ENCODE results near the gene NCK2.

NCK2 gene

DNA sequence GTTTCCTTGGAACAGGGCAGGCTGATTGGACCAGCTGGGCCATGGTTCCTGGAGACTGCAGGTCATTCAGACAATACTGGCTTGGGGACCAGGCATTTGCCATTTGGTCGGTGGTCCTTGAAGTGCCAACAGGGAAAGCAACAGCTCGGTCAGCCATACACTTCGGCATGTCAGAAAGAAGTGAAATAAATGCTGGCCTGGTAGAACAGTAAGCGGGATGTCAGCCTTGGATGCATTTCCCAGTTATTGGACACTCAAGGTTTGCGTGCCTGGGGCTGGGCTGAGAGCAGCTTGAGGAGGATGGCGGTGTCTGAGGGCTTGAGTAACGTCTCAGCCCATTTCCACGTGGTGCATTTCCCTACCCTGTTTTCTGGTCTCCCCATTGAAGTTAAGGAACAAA lies 75.4 kb downstream of the NCK2 start:
- no peak for DNase-seq

DNA sequence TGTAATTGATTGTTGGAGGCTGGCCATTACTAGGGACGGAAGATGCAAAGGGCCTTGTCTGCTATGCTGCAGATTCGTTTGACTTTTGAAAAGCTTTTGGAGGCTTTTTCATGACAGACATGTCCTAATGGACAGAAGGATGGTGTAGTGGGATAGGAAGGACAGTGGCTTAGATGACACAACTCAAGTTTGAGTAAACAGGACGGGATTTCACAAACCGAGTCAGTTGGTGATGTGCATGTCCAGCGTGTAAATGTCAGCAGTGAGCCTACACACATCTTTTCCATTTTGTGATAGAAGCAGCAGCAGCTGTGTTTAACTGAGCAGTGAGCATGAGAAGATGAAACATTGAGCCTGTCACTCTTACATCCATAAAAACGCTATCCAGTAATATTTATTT lies 76.0 kb downstream of the NCK2 start:
- DNase-seq = no peak

DNA sequence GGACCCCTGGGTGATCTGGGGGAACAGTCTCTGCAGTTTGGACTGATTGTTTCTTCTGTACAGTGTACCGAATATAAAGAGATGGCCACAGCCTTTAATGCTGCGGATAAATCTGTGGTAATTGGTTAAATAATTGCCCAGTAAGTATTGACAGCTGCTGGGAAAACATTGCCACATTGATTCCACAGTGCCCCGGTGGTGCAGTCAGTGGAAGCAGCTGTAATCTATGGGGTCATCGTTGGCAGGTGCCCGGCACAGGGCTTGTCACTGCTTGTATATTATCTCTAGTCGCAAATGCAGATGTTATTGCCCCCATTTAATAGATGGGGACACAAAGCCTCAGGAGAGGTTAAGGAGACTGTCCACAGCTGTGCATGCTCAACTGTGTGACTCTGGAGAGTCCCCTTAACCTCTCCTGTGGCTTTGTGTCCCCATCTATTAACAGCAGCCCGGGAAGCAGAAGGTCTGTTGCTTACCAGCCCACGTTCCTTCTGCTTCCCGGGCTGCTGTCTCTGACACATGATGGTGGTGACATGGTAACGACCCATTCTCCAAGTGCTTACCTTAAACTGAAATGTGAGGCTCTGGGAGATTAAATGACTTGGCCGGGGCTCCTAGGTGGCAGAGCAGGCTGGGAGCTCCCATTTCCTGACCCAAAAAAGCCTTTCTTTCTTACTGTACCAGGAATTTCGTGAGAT lies 76.9 kb downstream of the NCK2 start:
- DNase-seq = no peak

DNA sequence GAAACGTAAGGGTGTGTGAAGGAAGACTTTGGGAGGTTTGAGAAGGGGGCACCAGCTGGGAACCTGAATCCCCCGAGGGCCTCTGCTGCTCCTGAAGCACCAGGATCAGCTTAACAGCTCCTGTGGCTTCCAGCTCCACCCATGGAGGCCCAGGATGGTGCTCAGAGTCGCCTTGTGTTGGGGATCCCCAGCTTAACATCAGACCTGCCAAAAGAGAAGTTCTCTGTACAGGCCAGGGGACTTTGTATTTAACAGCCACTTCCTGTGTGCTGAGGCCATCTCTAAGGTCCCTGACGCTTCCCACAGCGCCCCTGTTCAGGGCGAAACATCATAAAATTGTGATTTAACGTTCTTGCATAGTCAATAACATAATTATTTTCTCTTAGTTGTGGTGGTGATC lies 77.5 kb downstream of the NCK2 start:
- no peak for DNase-seq

DNA sequence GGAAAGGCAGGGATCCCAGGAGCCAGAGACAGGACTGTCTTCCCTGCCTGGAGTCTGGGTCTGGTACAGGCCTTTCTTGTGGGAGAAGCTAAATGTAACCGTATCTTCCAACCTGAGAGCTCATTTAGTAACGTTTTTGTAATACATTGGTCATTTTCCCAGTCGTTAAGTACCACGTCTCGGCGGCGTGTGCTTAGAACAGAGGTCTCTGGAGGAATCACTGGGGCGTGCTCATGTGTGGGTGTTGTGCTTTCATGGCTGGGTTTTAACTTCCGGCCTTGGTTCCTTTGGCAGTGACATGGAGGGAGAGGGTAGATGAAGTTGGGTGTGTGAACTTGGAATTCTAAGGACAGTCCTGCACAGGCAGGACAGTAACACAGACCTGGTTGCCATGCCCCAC lies 79.7 kb downstream of the NCK2 start:
- DNase-seq = no peak

DNA sequence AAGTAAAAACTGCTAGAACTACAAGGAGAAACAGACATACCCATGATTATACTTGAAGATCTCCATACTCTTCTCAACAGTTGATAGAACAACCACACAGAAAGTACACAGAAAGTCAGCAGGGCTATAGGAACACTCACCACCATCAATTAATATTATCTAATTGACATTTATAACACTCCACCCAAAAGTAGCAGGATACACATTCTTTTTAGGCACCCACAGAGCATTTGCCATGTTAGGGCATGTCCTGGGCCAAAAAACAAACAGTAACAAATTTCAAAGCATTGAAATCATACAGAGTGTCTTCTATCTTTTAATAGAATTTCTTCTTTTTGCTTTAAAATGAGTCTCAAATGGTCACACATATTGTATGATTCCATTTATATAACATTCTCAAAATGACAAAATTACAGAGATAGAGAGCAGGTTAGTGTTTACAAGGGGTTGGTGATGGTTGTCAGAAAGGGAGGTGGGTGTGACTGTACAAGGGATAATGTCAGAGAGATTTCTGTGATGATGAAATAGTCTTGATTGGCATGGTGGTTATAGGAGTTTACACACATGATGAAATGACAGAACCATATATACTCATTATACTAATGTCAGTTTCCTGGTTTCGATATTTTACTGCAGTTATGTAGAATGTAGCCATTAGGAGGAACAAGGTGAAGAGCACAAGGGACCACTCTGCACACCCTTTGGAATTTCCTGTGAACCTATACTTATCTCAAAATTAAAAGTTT lies 82.8 kb downstream of the NCK2 start:
- DNase-seq = no peak

DNA sequence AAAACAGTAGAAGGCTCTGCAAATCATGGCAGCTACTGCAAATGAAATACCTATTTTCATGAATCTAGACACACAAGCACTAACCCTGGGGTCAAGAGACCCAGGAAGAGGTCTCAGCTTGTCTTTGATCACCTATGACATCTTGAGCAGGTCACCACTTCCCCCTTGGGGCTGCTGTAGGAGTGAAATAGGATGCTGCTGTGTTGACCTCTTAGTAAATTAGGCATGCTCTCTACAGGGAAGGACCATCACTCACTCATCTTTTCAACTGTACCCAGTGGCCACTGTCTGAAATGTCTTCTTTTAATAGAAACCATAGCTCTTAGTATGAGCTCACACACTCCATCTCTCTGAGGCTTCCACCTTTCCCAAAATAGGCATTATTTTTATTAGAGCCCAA lies 83.8 kb downstream of the NCK2 start:
- DNase-seq = no peak

DNA sequence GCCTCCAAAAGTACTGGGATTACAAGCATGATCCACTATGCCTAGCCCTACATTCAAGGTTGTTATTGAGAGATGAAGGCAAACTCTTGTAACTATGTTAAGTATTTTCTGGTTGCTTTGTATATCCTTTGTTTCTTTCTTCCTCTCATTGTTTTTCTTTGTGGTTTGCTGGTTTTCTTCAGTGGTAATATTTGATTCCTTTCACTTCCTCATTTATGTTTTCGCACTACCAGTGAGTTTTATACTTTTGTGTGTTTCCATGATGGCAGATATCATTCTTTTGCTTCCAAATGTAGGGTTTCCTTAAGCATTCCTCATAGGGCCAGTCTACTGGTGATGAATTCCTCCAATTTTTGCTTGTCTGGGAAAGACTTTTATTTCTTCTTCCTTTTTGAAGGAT lies 90.2 kb downstream of the NCK2 start:
- DNase-seq = no peak

DNA sequence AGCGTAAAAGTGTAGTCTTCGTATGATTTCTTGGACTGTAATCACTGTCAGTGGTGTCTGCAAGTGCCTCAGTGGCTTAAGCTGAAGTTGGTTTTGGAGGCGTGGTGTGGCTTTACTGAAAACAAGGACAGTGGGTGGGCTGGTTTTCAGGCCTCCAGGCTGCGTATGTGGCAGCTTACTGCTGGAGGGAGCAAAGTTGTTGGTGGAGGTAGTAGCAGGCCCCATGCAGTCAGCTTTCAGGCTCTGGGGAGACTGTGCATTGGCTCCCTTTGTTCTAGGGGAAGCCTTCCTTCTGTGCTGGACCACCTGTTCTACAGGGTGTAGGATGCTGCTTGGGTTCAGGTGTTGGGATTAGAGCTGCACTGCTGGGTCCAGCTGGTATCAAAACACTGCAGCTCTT lies 91.6 kb downstream of the NCK2 start:
- DNase-seq = no peak

DNA sequence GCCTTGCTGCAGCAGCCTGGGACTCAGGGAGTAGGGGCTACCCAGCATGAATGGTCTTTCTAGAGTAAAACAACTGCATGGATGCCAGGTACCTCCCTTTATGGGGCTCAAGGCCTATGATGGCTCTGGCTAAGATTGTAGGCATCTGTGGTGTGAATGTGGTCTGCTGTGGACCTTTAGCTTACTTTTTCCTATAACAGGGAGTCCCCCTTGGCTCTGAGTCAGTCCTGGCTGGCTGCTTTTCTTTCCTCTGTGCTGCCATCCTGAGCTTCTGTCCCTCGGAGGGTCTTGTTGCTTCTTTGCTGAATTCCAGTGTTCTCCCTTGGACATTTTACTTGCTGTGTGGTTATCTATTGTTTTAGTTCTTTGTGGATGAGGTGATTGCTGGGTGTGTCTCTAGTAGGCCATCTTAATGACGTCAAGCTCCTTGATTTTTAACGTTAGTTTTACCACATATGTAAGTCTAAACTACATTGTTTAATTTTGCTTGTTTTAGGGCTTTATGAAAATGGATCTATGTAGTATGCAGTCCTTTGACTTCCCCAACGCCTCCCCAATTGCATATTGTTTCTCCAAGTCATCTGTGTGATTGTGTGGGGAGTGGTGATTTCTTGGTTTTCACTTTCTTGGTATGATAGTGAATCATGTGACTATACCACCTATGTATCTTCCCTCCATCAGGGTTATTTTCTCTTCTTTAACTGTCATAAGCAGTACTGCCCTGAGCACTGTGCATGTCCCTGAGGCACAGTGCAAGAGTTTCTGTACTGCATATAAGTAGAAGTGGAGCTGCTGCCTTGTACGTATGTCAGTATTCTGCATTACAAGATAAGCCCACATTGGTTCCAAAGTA lies 92.4 kb downstream of the NCK2 start:
- no peak for DNase-seq

DNA sequence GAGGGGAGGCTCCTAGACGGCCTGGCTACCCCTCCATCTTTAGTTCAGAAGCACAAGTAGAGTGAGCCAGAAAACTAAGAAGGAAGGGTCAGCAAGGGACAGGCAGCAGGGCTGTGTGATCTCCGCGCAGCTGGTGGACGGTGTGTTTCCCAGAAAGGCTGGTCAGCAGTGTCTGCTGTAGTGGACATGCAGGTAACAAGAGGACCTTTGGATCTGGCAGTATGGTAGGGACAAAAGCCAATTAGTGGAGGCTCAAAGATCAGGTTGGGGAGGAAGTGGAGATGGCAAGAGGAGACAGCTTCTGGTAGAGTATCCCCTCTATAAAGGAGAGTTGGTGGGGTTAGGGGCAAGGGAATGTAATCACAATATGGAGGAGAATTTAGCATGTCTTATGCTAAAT lies 95.1 kb downstream of the NCK2 start:
- DNase-seq = no peak

DNA sequence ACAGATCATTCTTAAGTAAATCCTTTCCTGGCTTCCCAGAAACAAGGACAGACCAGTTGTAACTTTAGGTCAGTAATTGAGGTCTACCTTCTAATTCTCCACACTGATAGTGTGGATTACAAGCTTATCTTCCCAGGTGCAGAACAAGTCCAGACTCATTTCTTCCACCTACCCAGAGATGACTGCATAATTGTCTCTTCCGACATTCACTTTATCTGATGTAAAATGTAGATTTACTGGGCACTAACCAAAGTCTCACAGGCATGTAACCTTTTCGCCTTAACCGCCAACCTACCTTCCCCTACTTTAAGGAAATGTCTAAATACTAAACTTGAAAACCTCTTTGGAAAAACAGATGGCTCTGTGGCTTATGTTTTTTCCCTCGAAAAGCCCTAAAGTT lies 96.2 kb downstream of the NCK2 start:
- no peak for DNase-seq

DNA sequence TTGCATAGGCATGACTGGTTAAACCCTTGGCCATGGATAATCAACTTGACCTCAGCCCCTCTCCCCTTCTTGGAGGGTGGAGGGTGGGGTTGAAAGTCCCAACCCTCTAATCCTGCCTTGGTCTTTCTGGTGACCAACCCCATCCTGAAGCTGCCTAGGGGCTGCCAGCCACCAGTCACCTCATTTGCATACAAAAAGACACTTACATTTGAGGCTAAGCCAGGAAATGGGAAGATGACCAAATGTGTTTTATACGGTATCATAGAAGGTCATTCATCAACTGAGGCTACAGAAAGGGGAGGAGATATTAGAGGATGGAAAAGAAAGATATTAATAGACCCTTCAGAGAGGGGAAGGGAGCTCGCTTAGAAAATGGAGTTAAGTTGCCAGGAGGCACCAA lies 96.8 kb downstream of the NCK2 start:
- no peak for DNase-seq

DNA sequence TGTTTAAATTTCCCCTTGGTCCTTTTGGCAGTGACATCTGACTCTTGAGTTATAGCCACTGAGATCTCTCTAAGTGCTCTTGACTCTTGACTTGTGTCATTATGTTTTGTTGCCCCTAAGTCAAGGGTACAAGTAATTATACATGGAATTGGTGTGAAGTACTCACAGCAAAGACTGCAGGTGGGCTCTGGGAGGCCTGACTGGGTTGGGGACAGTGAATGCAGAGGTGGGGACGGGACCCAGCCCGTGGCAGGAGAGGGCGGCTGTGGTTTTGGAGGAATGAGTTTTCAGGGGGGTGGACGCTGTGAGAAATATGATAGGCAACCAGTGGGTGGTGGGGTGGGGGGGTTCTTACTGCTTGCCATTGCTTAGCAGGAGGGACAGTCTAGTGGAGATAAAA lies 97.8 kb downstream of the NCK2 start:
- DNase-seq = no peak

DNA sequence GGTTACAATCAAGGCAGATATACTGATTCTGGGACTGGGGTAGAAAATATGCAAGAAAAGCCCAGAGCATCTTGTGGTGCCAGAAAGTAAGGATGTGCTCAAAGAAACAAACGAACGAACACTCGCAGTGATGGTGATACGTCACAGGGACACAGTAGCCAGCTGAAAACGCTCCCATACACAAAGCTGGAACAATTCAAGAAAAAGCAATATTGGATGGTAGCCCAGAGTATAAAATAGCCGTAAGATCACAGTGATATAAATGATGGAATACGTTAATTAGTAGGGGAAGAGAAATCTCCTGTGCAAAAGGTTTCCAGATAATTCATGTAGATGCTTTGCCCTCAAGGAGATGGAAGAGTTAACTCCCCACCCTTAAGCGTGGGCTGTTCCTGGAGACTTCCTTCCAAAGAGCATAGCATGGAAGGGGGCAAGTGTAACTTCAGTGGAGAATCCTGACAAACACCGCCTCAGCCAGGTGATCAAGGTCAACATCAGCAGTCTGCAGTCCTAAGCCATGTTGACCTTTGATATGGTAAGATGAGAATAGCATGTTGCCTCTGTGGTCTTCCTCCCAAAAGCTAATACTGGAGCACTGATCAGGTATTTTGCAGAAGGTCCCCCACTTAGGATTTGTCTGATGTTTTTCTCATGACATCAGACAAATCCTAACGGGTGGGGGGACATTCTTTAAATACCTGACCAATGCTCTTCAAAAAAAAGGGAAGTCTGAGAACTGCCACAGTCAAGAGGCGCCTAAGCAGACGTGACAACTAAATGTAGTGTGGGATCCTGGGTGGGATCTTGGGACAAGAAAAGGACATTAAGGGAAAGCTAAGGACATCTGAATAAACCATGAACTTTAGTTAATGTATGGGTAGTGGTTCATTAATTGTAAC lies 99.0 kb downstream of the NCK2 start:
- no peak for DNase-seq

DNA sequence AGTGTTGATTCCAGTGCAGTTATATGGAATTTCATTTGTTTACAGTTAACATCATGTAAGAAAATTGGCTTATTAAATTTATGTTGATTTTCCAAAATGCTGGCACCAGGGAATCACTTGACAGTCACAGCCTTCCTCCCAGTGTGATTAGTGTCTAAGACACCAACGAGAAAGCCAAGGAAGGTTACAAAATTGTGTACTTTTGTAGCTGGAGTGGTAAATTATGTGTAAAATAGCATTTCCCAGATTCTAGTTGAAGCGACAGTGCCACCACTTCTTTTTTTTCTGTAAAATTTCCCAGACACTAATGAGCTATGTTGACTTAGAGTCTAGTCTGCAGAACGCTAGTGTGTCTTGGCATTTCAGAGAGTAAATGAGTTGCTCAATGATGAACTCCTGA lies 101.3 kb downstream of the NCK2 start:
- no peak for DNase-seq

DNA sequence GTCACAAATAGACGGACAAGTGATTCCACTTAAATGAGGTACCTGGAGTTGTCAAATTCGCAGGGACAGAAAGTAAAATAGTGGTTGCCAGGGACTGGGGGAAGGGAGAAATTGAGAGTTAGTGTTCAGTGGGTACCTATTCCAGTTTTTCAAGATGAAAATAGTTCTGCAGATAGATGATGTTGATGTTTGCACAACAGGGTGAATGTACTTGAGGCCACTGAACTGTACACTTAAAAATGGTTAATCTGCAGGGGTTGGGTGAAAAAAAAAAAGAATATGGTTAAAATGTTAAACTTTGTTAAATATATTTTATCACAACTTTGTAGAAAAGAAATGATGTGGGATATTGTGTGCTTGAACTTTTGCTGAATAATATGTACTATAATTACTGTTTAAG lies 102.3 kb downstream of the NCK2 start:
- DNase-seq = no peak

DNA sequence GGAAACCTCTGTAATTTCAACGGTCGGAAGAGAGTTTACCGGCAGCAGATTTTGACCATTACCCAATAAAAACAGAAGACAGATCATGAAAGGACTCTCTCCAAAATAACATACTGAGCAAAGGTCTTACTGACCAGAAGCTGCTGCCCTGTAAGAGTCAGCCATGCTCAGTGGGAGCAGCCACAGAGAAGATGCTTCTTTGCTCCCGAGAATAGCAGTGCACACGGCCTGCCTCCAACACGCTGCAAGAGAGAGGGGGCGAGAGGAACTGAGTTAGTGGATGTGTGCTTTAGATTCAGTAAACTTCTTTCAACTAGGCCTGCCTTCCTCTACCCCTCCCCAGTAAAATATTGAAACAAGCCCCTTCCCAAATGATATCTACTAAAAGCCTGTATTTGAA lies 103.7 kb downstream of the NCK2 start:
- DNase-seq = no peak

DNA sequence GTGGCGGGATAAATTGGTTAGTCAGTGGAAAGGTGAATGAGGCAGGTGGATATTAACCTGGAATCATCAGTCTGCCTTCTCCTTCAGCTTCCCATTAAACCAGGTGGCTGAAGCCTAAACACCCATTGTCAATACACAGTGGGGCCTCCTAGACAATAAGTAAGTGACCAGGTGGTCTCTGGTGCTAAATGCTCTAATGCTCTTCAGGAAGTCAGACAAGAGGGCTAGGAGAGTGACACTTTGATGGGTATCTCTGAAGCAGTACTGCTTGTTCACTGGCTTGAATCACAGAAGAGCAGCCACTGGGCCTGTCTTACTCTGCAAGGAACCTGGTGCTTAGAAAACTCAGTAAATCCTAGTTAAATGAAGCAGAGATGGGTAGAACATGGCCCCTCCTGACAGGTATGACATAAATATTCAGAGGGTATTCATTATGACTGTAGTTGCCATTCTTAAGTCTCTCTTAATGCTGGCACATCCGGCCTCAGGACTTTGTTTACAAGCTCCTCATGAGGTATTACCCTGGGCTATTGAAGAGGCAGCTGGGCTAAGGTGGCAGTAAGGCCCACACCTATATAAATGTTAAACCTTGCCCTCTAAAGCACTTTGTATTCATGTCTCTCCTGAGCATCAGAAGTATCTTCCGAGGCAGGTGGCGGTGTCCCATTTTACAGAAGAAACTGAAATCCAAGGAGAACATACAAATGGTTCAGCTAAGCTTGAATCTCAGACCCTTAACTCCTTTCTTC lies 104.9 kb downstream of the NCK2 start:
- DNase-seq = no peak

DNA sequence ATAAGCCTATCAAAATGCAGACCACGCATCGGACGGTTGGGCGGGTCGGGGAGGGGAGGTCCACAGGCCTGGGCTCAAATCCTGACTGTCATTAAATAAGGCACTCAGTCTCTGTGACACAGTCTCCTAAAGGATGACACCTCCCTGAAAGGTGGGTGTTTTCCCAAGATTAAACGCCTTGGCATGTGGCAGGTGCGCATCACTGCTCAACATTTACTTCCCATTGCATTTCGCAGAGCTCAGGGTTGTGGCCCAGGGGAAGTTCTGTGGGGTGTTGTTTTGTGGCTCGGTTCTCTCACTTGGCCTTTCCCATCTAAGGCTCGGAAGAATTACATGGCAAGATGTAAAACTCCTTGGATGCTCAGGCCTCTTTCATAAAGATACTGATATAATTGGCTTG lies 107.4 kb downstream of the NCK2 start:
- no peak for DNase-seq

DNA sequence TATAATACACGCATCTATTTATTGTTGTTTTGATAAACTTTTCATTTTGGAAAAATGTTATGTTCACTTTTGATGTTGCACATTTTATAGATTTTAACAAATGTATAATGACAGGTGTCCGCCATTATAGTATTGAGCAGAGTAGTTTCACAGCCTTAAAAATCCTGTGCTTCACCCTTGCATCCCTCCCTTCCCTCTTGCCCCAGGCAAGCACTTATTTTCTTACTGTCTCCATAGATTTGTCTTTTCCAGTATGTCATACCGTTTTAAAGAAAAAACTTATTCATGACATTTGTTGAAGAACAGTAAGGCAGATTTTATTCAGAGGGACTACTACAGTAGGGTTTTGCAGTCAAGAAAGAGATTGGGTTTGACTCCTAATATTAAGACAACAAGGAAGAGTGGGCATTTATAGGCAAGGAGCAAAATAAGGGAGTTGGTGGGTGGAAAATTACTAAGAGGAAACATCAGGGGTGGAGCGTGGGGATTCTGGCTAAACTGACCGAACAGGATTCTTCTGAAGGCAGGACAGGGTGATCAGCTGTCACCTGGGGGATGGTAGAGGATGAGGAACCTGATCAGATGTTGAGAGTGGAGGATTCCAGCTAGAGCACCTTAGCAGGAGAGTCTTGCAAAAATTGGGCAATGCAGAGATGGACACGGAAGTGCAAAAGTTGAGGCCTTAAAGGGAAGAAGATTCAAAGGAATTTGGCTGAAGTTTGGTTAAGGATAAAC lies 108.8 kb downstream of the NCK2 start:
- DNase-seq = no peak

All from T1000 (cell line).